Measurements from ENCODE around the gene ERMARD. TPM values are rescaled to one million over a fixed set of nuclear protein-coding genes. Genes with fewer than 3 reads are reported as not detected.

ERMARD gene
- total RNA-seq, 1 experiment from 2014 or later = 17.7 TPM

GRCh38 chr6:169779896-169780295, 28.5 kb downstream of the ERMARD start (continued):
- TF ChIP-seq, protein P1, sequence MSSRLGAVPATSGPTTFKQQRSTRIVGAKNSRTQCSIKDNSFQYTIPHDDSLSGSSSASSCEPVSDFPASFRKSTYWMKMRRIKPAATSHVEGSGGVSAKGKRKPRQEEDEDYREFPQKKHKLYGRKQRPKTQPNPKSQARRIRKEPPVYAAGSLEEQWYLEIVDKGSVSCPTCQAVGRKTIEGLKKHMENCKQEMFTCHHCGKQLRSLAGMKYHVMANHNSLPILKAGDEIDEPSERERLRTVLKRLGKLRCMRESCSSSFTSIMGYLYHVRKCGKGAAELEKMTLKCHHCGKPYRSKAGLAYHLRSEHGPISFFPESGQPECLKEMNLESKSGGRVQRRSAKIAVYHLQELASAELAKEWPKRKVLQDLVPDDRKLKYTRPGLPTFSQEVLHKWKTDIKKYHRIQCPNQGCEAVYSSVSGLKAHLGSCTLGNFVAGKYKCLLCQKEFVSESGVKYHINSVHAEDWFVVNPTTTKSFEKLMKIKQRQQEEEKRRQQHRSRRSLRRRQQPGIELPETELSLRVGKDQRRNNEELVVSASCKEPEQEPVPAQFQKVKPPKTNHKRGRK (CRISPR knock-in tag; IDR thresholded peaks at IDR 0.05; ENCODE audit: borderline replicate concordance) = no peak
- TF ChIP-seq ELF4 (CRISPR knock-in tag; IDR thresholded peaks at IDR 0.05; ENCODE audit: low read depth) = no peak

DNA sequence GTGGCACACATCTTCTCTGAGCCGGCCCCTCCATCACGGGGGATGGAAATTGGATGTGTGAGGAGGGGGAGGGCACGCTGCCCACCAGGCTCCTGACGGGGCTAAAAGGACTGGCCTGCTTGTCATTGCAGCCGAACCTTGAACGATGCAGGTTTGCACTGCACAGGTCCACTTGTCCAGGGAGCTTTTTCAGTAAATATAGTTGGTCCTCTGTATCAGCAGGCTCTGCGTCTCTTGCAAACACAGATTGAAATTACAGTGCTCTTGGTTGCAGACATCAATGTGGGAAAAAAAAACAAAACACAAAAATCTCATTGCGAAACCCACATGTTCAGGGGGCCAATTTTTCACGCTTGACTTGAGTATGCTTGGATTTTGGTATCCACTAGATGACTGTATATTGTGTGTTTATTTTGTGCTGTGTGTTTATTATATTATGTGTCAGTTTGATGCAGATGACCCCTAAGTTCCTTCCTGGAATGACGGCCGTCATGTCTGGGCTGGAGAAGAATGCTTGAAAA, 29.2 kb downstream of the ERMARD start:
- DNase-seq (ENCODE audit: low spot score) (no peak), ATAC-seq (no peak)
- no peaks in the 10 kb centered on the region for H3K4me1 Mint-ChIP-seq
- ChIA-PET POLR2A (no interaction called here), CTCF (interaction anchor here (0.7 kb wide), 1 partner anchor 51 kb away, joined by 3 read pairs; no protein-coding TSS in a partner anchor)
- no peak overlapping the region for H3K27ac Mint-ChIP-seq
- no peak for TF ChIP-seq ZNF416 (CRISPR knock-in tag; IDR thresholded peaks at IDR 0.05)
- no peaks in the 10 kb centered on the region for H3K27me3 Mint-ChIP-seq (ENCODE audit: low read depth)
- peaks cover 4% of the 10 kb centered on the region for H3K9me3 Mint-ChIP-seq
- H3K36me3 Mint-ChIP-seq = peaks cover 21% of the 10 kb centered on the region
- no peak overlapping the region for H3K4me3 Mint-ChIP-seq

GRCh38 chr6:169782966-169783365, 31.5 kb downstream of the ERMARD start:
- TF ChIP-seq, protein P2, sequence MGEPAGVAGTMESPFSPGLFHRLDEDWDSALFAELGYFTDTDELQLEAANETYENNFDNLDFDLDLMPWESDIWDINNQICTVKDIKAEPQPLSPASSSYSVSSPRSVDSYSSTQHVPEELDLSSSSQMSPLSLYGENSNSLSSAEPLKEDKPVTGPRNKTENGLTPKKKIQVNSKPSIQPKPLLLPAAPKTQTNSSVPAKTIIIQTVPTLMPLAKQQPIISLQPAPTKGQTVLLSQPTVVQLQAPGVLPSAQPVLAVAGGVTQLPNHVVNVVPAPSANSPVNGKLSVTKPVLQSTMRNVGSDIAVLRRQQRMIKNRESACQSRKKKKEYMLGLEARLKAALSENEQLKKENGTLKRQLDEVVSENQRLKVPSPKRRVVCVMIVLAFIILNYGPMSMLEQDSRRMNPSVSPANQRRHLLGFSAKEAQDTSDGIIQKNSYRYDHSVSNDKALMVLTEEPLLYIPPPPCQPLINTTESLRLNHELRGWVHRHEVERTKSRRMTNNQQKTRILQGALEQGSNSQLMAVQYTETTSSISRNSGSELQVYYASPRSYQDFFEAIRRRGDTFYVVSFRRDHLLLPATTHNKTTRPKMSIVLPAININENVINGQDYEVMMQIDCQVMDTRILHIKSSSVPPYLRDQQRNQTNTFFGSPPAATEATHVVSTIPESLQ (CRISPR knock-in tag; IDR thresholded peaks at IDR 0.05) = no peak
- TF ChIP-seq MYBL2 (CRISPR knock-in tag; IDR thresholded peaks at IDR 0.05) (no peak), MXD4 (CRISPR knock-in tag; IDR thresholded peaks at IDR 0.05; ENCODE audit: borderline replicate concordance) (no peak), NR3C1 (CRISPR knock-in tag; conservative IDR thresholded peaks at IDR 0.05; ENCODE audit: low read depth) (no peak), CBFB (CRISPR knock-in tag; IDR thresholded peaks at IDR 0.05; ENCODE audit: low read depth) (no peak), JAZF1 (CRISPR knock-in tag; IDR thresholded peaks at IDR 0.05) (no peak), KAT7 (CRISPR knock-in tag; IDR thresholded peaks at IDR 0.05; ENCODE audit: borderline replicate concordance) (no peak), SMAD4 (CRISPR knock-in tag; IDR thresholded peaks at IDR 0.05) (no peak), GABPB1 (CRISPR knock-in tag; IDR thresholded peaks at IDR 0.05) (no peak), NR1H2 (CRISPR knock-in tag; IDR thresholded peaks at IDR 0.05) (no peak), PRRX2 (CRISPR knock-in tag; IDR thresholded peaks at IDR 0.05) (no peak), ETV6 (CRISPR knock-in tag; IDR thresholded peaks at IDR 0.05) (no peak), ZMAT4 (CRISPR knock-in tag; IDR thresholded peaks at IDR 0.05) (no peak)
- TF ChIP-seq, protein P3, sequence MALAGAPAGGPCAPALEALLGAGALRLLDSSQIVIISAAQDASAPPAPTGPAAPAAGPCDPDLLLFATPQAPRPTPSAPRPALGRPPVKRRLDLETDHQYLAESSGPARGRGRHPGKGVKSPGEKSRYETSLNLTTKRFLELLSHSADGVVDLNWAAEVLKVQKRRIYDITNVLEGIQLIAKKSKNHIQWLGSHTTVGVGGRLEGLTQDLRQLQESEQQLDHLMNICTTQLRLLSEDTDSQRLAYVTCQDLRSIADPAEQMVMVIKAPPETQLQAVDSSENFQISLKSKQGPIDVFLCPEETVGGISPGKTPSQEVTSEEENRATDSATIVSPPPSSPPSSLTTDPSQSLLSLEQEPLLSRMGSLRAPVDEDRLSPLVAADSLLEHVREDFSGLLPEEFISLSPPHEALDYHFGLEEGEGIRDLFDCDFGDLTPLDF (CRISPR knock-in tag; IDR thresholded peaks at IDR 0.05) = no peak
- TF ChIP-seq, protein P4, sequence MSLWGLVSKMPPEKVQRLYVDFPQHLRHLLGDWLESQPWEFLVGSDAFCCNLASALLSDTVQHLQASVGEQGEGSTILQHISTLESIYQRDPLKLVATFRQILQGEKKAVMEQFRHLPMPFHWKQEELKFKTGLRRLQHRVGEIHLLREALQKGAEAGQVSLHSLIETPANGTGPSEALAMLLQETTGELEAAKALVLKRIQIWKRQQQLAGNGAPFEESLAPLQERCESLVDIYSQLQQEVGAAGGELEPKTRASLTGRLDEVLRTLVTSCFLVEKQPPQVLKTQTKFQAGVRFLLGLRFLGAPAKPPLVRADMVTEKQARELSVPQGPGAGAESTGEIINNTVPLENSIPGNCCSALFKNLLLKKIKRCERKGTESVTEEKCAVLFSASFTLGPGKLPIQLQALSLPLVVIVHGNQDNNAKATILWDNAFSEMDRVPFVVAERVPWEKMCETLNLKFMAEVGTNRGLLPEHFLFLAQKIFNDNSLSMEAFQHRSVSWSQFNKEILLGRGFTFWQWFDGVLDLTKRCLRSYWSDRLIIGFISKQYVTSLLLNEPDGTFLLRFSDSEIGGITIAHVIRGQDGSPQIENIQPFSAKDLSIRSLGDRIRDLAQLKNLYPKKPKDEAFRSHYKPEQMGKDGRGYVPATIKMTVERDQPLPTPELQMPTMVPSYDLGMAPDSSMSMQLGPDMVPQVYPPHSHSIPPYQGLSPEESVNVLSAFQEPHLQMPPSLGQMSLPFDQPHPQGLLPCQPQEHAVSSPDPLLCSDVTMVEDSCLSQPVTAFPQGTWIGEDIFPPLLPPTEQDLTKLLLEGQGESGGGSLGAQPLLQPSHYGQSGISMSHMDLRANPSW (CRISPR knock-in tag; conservative IDR thresholded peaks at IDR 0.05; ENCODE audit: low read depth) = no peak
- TF ChIP-seq, protein P5, sequence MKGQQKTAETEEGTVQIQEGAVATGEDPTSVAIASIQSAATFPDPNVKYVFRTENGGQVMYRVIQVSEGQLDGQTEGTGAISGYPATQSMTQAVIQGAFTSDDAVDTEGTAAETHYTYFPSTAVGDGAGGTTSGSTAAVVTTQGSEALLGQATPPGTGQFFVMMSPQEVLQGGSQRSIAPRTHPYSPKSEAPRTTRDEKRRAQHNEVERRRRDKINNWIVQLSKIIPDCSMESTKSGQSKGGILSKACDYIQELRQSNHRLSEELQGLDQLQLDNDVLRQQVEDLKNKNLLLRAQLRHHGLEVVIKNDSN (CRISPR knock-in tag; IDR thresholded peaks at IDR 0.05) = no peak
- TF ChIP-seq, protein P6, sequence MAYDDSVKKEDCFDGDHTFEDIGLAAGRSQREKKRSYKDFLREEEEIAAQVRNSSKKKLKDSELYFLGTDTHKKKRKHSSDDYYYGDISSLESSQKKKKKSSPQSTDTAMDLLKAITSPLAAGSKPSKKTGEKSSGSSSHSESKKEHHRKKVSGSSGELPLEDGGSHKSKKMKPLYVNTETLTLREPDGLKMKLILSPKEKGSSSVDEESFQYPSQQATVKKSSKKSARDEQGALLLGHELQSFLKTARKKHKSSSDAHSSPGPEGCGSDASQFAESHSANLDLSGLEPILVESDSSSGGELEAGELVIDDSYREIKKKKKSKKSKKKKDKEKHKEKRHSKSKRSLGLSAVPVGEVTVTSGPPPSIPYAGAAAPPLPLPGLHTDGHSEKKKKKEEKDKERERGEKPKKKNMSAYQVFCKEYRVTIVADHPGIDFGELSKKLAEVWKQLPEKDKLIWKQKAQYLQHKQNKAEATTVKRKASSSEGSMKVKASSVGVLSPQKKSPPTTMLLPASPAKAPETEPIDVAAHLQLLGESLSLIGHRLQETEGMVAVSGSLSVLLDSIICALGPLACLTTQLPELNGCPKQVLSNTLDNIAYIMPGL (CRISPR knock-in tag; IDR thresholded peaks at IDR 0.05) = no peak
- Mint-ChIP-seq H3K4me1 (no peaks in the 10 kb centered on the region), H3K27ac (no peak overlapping the region), H3K4me3 (no peak overlapping the region), H3K9me3 (peaks cover 4% of the 10 kb centered on the region), H3K27me3 (ENCODE audit: low read depth) (no peaks in the 10 kb centered on the region), H3K36me3 (peaks cover 21% of the 10 kb centered on the region)
- ChIA-PET POLR2A (no interaction called here), CTCF (no interaction called here)
- DNase-seq (ENCODE audit: low spot score) = no peak
- no peak for ATAC-seq

Data from WTC11 (cell line).